GM18502 (cell line): ENCODE results near the gene CHPF2.

Experiments used
- ATAC-seq: cut with Tn5 transposase; IDR thresholded peaks from one replicate; pipeline ENCODE4 v1.9.1; 2021; ENCODE audit warnings: mild to moderate bottlenecking; ENCODE audit not compliant: unreplicated experiment, poor library complexity

CHPF2 gene

DNA sequence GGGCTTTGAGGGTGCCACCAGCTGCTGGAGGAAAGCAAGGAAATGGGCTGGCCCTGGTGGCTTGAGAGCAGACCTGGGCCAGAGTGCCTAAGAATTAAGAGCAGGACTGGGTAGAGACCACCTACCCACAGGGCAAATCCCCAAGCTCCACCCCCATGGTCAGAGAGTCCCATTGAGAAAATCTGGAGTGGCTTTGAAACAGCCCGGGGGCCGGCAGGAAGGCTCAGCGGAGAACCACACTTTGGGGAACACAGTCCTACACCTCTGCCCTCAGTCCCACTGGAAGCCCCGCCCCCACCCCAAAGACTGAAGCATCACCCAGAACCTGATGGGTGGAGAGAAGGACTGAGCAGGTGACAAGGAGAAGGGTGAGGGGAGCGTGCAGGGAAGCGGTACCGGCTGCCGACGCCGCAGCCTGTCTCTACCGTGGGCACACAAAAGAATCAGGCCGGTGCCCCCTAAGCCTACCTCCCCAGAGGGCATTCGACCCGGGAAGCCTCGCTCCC lies 12.6 kb downstream of the CHPF2 start:
- ATAC-seq = no peak

DNA sequence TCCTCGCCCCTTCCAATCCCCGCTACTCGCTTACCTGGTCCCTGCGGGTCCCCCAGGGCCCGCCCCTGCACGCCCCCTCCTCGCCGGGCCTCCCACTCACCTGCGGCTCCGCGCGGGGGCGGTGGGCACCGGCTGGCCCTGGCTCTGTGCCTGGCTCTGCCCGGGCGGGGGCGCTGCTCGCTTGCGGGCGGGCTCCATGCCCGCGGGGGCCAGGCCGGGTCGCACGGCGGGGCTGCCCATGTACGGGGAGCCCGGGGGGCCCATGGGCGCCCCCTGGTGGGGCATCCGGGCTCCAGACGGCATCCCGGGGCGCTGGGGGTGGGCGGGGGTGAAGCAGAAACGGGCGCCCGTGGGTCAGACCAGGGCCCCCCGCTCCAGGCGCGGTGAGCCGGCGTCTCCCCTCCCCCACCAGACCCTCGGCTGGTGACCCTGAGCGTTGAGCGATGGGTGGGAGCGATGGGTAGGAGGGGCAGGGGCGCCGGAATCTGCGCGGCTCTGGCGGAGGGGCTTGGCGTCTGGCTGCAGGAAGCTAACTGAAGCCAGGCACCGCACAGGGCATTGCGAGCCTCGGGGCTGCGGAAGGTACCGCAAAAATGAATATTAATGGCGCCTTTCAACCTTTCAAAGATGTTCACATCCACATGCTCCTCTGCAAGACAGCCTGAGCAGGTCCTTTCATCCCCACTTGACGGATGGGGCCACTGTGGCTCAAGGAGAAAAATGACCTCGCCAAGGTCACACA lies 13.2 kb downstream of the CHPF2 start:
- no peak for ATAC-seq

DNA sequence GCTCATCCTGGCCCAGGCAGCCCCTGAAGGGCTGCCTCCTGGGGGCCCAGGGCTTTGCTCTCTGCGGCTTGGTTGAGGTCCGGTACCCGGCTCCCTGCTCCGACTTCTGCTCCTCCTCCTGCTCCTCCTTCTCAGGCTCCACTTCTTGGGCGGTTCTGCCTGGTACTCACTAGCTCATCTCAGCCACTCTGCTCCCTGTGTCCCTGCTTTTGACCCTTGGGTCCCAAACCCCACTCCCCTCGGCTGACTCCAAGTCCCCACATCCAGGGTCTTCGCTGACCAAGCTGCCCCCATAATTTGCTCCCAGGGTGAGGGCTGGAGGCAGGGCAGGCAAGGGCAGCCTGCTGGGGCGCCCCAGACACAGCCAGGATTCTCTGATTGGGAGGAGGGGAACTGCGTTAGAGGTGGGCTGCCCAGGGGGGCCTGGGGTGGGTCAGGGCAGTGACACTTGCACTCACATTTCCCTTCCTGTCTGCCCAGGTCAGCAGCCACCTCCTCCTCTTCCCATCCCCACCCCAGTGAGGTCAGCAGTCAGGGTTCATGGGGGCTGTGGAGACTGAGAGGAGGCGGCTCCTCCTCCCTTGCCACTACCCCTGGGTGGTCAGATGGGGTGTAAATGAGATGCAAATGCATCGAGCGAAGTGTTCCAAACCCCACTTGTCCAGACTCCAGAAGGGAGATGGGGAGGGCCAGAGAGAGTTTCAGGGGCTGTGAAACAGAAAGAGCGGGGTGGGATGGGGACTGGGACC lies 14.0 kb downstream of the CHPF2 start:
- no peak for ATAC-seq

DNA sequence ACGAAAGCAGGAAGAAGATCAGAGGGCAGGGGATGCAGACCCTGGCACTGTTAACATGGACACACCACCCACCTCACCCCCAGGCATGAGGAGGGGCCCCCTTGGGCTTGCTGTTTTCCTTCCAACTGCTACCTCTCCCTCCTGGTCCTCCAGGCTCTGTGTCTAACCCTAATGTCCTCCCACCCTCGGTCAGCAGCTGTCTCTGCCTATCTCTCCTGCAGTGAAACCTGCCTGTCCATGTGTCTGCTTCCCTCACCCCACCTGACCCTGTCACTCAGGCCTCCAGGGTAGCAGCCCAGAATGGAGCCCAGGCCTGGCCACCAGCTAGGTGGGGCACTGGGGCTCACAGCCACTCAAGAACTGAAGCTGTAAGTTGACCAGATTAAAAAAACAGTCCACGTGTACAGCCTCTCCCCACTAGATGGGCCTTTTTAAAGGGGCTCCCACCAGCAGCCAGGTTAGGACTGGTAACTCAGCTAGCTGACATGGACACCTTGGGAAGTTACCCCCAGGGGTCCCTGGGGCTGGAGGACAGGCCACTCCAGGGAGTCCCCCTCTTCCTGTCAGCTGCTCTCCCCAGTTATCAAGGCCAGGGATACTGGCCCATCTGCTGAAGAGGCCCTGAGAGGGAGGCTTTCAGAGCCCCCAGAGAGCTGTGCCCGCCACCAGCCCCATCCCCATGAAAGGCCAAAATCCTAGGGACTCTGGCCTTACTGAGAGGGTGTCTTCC lies 14.7 kb downstream of the CHPF2 start:
- ATAC-seq = no peak

DNA sequence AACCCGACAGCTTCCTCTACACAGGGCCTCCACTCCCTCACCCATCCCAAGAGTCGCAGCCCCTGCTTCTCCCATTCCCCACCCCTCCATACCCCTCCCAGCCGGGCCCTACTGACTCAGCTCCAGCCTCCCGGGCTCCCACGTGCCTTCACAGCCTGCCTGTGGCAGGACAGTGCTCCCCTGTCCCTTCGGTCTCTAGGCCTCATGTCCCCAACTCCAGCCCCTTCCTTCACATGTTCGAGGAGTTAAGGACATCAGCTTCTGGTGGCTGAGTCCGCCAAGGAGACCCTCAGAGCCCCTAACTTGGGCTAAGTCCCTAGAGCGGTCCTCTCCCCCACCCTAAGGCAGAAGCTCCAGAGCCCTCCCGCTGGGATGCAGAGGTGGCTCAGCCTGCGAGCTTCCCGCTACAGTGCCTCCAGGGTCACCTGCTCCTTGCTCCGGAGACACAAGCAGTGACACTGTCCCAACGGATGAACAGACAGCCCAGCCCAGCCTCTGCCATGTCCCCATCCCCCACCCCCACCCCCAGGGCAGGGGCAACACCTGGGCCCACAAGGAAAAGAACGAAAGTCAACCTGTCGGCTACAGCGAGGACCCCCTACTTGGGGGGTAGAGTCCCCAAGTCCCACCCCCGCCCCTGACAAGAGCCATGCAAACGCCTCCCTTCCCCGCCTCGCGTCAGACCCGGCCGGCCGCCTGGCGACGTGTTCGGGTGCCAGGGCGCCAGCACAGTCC lies 15.5 kb downstream of the CHPF2 start:
- no peak for ATAC-seq

DNA sequence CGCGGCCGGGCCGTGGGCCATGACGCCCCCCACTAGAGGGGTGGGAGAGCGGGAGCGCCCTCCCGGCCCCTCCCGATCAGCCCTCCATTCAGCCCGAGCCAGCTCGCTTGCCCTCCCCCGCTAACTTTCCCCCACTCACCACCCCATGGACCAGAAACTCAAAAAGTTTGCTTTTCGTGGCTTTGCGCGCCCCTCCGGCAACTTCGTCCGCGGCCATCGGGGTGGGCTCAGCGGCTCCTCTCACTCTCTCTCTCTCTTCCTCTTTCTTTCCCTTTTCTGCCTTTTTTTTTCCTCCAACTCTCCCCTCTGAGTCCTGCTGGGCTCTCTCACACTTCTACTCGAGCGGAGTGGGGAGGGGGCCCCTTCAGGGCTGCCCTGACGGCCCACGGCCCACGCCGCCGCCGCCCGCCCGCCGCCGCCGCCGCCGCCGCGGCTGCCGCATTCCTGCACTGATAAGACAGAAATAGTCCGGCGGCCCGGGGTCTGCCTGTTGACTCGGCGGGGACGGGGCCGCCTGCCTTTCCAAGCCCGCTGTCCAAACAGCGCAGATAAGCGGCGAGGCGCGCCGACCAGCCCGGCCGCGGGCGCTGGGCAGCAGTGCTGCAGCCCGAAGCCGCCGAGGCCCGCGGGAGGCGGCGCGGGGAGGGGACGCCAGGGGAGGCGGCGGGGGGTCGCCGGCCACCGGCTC lies 16.2 kb downstream of the CHPF2 start, which contains the start of gene SMARCD3:
TSS of gene SMARCD3 (minus strand) at position 349 of the 688 bp plus-strand sequence. CDS start at position 217, 132 bp downstream.
- no peak for ATAC-seq

DNA sequence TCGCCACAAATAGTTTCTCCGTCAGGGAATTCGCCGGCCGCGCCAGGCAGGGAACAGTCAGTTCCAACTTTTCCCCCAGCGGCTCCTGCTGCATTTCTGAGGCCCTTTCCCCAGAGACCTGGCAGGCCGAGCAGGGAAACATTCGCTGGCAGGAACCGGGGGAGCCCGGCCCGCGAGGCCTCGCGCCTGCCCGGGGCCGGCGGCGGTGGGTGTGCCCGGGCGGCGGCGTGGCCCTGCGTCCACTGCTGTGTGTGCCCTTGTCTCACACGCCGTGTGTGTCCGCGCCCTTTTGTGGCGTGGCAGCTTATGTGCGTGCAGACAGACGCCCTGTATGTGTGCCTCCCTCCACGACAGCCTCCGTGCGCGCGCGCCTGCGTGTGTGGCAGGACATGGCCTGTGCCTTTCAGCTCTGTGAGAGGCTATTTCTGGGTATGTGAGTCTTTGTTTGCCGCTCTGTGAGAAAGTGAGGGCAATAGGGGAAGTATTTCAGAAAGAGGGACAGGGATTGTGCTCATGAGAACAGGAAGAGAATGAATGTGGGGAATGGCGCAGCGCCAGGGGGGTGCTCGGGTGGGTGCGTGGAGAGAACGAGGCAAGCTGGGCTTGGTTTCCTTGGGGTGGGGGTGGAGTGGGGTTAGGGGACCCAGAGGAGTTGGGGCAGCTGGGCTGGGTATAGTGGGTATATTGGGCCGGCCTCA lies 16.9 kb downstream of the CHPF2 start:
- ATAC-seq = no peak

DNA sequence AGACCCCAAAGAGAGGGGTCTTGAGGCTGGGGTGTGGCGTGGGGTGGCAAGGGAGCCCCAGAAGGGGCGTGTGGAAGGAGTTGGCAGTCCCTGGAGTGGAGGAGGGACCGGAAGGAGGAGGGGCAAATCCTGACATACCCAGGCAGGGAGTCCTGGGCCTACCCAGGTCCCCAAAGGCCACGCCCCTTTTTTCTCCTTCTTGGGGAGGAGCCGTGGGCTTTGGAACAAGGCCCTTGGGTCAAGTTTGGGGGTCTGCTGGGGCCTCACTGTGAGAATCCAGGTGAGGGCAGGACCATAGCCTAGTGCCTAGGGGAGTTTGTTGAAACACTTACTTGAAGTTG lies 17.4 kb downstream of the CHPF2 start:
- ATAC-seq = no peak

DNA sequence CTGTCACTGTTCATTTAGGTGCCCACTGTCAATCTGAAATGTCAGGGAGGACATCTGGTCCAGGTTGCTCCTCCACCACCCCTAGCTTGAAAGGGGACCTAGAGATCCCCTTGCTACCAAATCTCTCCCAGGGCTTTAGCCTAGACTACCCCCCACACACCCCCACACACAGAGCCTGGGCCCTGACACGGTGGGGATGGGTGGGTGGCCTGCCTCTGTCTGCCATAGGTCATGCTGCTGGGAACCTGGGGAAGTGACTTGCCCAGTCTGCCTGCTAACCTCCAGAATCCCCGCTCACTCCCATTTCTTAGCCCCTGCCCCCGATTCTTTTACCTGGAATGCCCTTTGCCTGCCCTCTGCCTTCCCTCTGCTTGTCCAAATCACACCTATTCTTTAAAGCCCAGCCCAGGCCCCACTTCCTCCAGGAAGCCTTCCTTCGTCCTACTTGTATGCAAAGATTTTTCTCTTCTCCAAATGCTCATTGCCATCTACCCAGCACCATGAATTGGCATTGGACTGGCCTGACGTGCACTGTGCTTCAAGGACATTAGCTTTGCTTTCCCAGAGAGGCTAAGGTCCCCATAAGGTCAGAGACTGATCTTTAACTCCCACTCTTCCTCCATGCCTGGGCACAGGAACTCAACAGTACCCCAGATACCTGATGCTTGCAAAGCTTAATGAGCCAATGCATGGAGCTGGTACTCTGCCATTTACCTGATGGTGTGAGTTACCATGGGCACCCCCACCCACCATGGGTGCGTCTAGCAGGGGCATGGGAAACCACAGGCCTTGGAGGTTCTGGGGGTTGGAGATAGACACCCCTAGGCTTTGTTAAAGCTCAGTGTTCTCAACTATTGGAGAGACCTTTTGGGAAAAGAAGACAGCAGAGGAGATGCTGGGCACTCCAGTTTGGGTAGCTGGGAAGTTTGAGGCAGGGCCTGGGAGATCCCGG lies 18.2 kb downstream of the CHPF2 start:
- ATAC-seq = no peak

DNA sequence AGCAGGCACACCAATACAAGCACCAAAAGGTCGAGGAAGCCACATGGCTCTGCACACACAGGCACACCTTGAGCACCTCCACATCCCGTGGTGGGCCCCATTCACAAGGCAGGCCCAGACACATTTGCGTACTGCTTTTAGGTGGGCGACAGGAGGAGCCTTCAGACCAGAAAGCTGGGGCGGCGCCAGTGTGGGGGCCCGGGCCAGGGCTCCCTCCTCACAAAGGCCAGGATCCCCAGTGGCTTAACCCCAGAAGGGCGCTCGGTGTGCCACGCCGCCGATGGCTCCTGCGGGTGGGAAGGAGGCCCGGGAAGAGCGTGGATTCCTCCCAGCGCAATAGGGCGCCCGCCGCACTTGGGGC lies 19.0 kb downstream of the CHPF2 start:
- no peak for ATAC-seq

DNA sequence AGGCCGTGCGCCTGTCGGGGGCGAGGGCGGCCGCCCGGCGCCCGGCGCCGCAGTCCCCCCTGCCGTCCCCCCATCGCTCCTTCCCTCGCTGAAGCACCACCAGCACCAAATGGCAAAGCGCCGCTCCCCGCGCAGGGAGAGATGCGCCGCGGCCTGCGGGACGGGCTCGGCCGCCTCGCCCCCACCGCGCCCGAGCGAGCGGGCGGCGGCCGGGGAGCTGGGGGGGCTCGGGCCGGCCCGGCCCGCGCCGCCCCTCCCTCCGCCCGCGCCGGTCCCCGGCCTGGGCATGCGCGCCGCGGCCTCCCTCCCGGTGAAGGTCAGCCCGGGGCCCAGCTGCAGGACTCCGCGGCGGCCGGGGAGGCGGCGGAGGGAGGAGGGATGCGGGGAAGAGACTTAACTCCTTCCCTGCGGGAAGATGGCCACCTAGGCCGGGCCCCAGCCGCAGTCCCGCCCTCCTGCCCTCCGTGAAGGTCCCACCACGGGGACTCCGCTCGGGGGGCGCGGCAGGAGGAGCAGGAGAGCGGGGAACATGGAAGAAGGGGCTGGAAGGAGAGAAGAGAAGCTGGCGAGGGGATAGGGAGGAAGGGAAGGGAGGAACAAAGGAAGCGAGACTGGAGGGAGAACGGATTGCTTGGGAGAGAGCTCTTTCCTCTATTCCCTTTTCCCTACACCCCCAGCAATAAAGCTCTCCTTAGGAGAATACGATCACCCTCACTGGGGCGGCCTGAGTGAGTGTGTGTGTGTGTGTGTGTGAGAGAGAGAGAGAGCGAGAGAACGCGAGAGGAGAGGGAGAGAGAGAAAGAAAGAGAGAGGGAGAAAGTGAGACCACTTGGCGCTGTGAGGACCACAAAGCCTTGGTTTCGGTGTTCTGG lies 19.6 kb downstream of the CHPF2 start:
- ATAC-seq = no peak

DNA sequence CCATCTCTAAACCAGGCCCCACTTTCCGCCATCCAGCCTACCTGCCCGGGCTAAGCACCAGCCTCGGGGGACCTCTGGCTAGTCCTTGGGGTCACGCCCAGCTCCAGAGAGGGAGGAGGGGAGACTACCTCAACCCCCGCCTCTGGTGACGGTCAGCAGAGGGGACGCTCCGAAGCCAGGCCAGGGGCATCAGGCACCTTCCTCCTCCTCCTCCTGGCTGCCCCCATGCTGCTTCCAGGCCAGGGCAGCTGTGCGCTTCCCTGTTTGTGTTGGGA lies 20.2 kb downstream of the CHPF2 start:
- no peak for ATAC-seq

DNA sequence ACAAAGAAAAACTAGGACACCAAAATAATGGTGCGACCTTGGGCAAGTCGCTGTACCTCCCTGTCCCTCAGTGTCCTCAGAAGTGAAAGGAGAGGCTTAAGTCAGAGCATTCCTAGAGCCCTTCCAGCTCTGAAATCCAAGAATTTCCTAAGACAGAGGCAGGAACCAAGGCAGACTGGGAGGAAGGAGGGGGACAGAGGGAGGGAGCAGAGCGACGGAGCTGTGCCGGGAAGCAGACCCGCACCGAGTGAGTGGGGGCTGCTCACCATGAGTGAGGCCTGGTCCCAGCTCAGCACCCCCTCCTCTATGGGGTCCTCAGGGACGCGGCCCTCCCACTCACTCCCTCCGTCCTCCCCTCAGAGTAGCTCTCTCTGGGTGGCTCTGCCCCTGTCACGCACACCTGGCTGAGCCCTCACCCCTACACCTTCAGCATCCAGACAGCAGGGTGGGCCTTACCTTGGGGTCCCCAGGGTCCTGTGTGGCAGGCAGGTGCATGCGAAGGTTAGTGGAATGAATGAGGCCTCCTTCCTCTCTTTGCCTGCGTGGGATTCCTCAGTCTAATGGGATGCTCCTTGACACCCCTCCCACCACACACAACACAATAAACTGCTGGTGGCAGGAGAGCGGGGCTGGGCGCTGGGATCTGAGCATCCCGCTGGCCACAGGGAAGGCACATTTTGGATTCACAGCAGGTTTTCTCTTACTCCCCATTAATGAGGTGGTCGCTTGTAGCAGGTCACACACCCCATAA lies 20.9 kb downstream of the CHPF2 start:
- no peak for ATAC-seq

DNA sequence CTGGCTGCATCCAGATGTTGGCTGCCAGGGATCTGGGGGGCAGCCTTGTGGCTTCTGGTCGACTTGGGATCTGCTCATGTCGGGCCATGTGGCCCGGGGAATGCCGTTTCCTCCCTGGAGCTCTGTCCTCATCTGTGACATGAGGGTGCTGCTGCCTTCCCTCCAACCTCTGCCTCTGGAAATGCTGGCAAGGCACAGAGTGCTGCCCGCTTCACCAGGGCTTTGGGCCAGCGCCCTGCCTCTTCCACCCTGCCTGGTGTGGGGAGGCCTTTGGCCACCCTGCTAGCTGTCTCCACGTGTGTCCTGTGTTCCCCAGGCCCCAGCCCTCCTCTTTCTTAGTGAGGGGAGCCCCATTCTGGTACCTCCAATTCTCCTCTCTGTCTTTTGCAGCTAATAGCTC lies 22.0 kb downstream of the CHPF2 start:
- no peak for ATAC-seq

DNA sequence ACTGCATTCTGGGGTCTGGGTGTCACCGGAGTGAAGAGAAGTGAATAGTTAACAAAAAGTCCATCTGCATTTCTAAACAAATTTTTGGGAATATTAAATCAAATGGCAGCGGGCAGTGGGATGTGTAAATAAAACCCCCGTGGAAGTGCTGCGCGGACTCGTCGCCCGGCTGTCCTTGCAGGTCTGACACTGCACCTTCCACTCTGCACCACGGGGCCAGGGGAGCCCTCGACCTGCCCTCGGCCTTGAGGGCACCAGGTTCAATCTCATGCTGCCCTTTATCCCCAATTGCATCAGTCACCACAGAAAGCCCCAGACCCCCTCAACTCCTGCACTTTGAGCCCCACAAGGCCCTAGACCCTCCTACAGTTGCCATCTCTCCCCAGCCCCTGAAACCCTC lies 22.6 kb downstream of the CHPF2 start:
- ATAC-seq = no peak

DNA sequence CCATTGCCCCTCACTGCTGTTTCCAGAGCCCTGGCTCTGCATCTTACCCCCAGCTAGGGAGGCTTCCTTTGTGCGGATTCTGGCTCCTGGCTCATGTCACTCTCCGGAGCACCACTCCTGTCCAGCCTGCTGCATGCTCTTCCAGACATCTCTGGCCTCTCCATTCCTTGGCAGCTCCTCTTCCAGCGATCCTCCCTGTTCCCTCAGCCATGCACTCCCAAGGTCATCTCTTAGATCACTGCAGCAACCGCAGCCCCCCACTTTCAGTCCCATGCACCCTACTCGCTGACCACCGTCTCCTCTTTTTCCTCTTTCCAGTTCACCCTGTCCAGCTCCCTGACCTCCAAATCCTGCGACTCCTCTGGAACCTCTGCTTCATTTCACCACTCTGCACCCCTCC lies 23.1 kb downstream of the CHPF2 start:
- ATAC-seq = no peak
